Thyroid gland (tissue), 4 donors: ENCODE data around the gene PDLIM3. TPM values are rescaled to one million over a fixed set of nuclear protein-coding genes. Genes with fewer than 3 reads are reported as not detected.

Experiments
- DNase-seq, 2 donors: peaks; one replicate each; pipeline ENCODE4 v3.0.0-alpha.2; 2019
- H3K27ac ChIP-seq, 3 donors: fragments of 200-600 bp; sonication (generic); 1 replicate in 2 of 3; 2 replicates in 1 of 3; pipeline ENCODE4 v1.5.1; 2016 to 2019; ENCODE audit warnings: mild to moderate bottlenecking in 1 of 3, moderate library complexity in 1 of 3
- H3K27me3 ChIP-seq: fragments of 200-600 bp; sonication (generic); one replicate; pipeline ENCODE4 v1.5.1; 2019
- H3K36me3 ChIP-seq, 2 donors: fragments of 200-600 bp; sonication (generic); one replicate each; pipeline ENCODE4 v1.5.1; 2016 to 2019
- H3K4me1 ChIP-seq, 2 donors: fragments of 200-600 bp; sonication (generic); one replicate each; pipeline ENCODE4 v1.5.1; 2017 to 2019
- H3K4me3 ChIP-seq, 3 donors: fragments of 200-600 bp; sonication (generic); replicated peaks in 1 of 3; 1 replicate in 2 of 3; 2 replicates in 1 of 3; pipeline ENCODE4 v1.5.1; 2016; ENCODE audit warnings: mild to moderate bottlenecking in 1 of 3
- H3K9me3 ChIP-seq: fragments of 200-600 bp; sonication (generic); one replicate; pipeline ENCODE4 v1.5.1; 2017
- POLR2A ChIP-seq, 2 donors: fragments of 450-650 bp; IDR thresholded peaks; one replicate each; pipeline ENCODE4 v1.6.1; 2017; ENCODE audit warnings: antibody characterized with exemption in 2 of 2, mild to moderate bottlenecking in 2 of 2, moderate library complexity in 1 of 2
- WGBS, 2 donors: methylation state at CpG; one replicate each; pipeline ENCODE4 v1.1.5; 2017; 5-methylcytosine and 5-hydroxymethylcytosine counted together
- intact Hi-C: fragments of 100-400 bp; cut with DNase I; formaldehyde crosslinking; loops from one replicate; pipeline ENCODE4 v1.15.1; 2023
- total RNA-seq, 4 donors: library from RNA; depleted of rRNA; stranded (reverse); fragments of >200 nt; gene quantifications; one replicate each; pipeline ENCODE4 v1.2.3, GENCODE V29; 2016
- TF ChIP-seq, protein P1 (sequence below), 6 experiments: fragments of 200-600 bp in 3 of 6; fragments of 450-650 bp in 3 of 6; sonication (generic) in 3 of 6; IDR thresholded peaks; one replicate each; pipeline ENCODE4 v1.5.1; 2016 to 2019; ENCODE audit warnings: antibody characterized with exemption in 6 of 6, mild to moderate bottlenecking in 2 of 6, inconsistent platforms in 1 of 6, moderate library complexity in 1 of 6

Gene PDLIM3
- total RNA-seq, 4 donors from 2014 or later: 124 to 411 (median 252) TPM

DNA sequence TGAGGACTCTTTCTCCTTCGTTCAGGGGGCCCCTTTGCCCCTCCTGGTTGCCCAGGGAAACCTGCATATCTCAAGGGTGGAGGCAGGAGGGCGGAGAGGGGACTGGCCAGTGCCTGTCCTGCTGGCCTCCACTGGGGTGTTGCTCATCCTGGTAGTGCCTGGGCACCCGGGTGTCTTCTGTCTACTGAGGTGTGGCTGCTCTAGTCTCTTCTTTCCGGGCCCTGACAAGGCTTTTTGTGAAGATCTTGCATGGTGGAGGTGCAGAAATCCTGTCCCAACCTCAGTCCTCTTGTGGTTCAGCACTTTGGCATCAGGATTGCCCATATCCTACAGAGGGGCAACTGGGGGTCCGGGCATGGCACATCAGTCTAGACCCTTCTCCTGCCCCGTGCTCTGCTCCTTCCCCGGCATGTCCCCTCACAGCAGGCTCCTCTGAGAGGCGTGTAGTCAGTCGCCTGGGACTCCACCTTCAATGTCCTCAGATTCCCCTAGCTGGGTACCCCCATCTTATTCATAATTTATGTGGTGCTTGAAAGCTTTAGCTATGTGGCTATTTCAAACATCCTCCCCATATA lies 65.6 kb downstream of the PDLIM3 start:
- DNase-seq: no peak
- intact Hi-C loops: loop anchor here (5.0 kb wide), 1 partner anchor 128 kb away; no protein-coding TSS in a partner anchor
- 78 to 81% methylated on average over 8 to 9 of the region's 9 CpGs for WGBS, 2 donors

DNA sequence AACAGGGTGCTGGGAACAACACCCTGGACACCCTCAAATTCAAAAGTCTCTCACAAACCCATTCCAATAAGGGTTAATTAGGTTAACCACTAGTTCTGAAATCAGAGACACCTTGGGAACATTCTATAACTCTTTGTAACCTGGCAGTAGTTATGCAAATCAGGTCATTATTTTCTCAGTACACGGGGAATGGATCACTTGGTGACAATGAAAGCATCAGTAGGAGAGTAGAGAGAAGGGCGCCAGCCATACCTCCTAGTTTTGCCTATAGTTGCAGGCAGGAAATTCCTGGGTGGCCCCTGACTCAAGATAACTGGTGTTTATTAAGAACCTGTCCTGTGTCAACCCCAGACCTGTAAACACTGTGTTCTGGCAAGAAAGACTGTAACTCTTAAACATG lies 66.3 kb downstream of the PDLIM3 start:
- 77 to 94% methylated on average over 2 of the region's 2 CpGs for WGBS, 2 donors
- DNase-seq: no peak
- intact Hi-C loops: no loop called here
- Histone ChIP-seq H3K4me3 (no peak overlapping the region), H3K9me3 (no peaks in the 10 kb centered on the region), H3K4me1 (peaks cover 6 to 12% of the 10 kb centered on the region in 2 donors), H3K36me3 (no peaks in the 10 kb centered on the region), H3K27ac (no peak overlapping the region), H3K27me3 (no peaks in the 10 kb centered on the region)
- TF ChIP-seq POLR2A (IDR thresholded peaks at IDR 0.05): no peak
- TF ChIP-seq, protein P1, sequence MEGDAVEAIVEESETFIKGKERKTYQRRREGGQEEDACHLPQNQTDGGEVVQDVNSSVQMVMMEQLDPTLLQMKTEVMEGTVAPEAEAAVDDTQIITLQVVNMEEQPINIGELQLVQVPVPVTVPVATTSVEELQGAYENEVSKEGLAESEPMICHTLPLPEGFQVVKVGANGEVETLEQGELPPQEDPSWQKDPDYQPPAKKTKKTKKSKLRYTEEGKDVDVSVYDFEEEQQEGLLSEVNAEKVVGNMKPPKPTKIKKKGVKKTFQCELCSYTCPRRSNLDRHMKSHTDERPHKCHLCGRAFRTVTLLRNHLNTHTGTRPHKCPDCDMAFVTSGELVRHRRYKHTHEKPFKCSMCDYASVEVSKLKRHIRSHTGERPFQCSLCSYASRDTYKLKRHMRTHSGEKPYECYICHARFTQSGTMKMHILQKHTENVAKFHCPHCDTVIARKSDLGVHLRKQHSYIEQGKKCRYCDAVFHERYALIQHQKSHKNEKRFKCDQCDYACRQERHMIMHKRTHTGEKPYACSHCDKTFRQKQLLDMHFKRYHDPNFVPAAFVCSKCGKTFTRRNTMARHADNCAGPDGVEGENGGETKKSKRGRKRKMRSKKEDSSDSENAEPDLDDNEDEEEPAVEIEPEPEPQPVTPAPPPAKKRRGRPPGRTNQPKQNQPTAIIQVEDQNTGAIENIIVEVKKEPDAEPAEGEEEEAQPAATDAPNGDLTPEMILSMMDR (IDR thresholded peaks at IDR 0.05): no peak

More for the DNA sequence above, 65.6 kb downstream of the PDLIM3 start:
- Histone ChIP-seq H3K36me3 (no peaks in the 10 kb centered on the region), H3K27ac (no peak overlapping the region), H3K4me3 (no peak overlapping the region), H3K27me3 (no peaks in the 10 kb centered on the region), H3K4me1 (peaks cover 6 to 12% of the 10 kb centered on the region in 2 donors), H3K9me3 (no peaks in the 10 kb centered on the region)
- TF ChIP-seq, protein P1 (IDR thresholded peaks at IDR 0.05): no peak
- no peak for TF ChIP-seq POLR2A (IDR thresholded peaks at IDR 0.05)

- no peak for DNase-seq
- TF ChIP-seq POLR2A (IDR thresholded peaks at IDR 0.05): no peak
- TF ChIP-seq, protein P1 (IDR thresholded peaks at IDR 0.05): no peak
Observed at GRCh38 chr4:185467991-185468390, 67.3 kb downstream of the PDLIM3 start.

GRCh38 chr4:185467101-185467500 lies 68.2 kb downstream of the PDLIM3 start:
- no peak for TF ChIP-seq POLR2A (IDR thresholded peaks at IDR 0.05)
- TF ChIP-seq, protein P1 (IDR thresholded peaks at IDR 0.05): no peak
- no peak overlapping the region for H3K4me3 ChIP-seq
- 73 to 84% methylated on average over 4 of the region's 4 CpGs for WGBS, 2 donors
- H3K36me3 ChIP-seq: no peaks in the 10 kb centered on the region
- no peaks in the 10 kb centered on the region for H3K9me3 ChIP-seq
- no peak for DNase-seq
- intact Hi-C loops: no loop called here
- H3K27me3 ChIP-seq: no peaks in the 10 kb centered on the region
- peaks cover 4 to 10% of the 10 kb centered on the region in 2 donors for H3K4me1 ChIP-seq
- H3K27ac ChIP-seq: no peak overlapping the region

More at GRCh38 chr4:185467991-185468390, 67.3 kb downstream of the PDLIM3 start:
- 89 to 90% methylated on average over 8 of the region's 8 CpGs for WGBS, 2 donors
- no peaks in the 10 kb centered on the region for H3K9me3 ChIP-seq
- H3K4me1 ChIP-seq: peaks cover 6 to 12% of the 10 kb centered on the region in 2 donors
- no peaks in the 10 kb centered on the region for H3K36me3 ChIP-seq
- H3K27me3 ChIP-seq: no peaks in the 10 kb centered on the region
- H3K4me3 ChIP-seq: no peak overlapping the region
- no peak overlapping the region for H3K27ac ChIP-seq
- intact Hi-C loops: no loop called here

DNA sequence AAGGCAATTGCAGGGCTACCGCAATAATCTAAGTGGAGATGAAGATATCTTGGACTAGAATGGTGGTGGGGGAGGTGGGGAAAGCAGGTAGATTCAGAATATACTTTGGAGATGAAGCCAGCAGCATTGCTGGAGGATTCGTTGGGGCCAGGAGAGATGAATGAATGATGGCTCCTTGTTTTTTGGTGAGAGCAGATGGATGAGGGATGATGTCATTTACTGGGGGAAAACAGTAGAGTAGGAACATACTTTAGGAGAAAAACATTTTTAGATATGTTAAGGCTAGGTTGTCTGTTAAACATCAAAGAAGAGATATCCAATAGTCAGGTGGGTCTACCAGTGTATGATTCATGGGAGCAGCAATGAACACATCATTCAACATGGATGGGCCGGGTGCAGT lies 69.6 kb downstream of the PDLIM3 start:
- intact Hi-C loops: no loop called here

More for the DNA sequence above, 69.6 kb downstream of the PDLIM3 start:
- Histone ChIP-seq H3K4me3 (no peak overlapping the region), H3K36me3 (no peaks in the 10 kb centered on the region), H3K4me1 (peaks cover 0 to 9% of the 10 kb centered on the region in 2 donors), H3K27me3 (no peaks in the 10 kb centered on the region), H3K27ac (no peak overlapping the region), H3K9me3 (no peaks in the 10 kb centered on the region)
- 97 to 98% methylated on average over 3 of the region's 3 CpGs for WGBS, 2 donors
- no peak for DNase-seq
- TF ChIP-seq, protein P1 (IDR thresholded peaks at IDR 0.05): no peak
- TF ChIP-seq POLR2A (IDR thresholded peaks at IDR 0.05): no peak
